GM23338 (cell line): Measurements from ENCODE around the gene WWC1. TPM values are rescaled to one million over a fixed set of nuclear protein-coding genes. Genes with fewer than 3 reads are reported as not detected.

Experiments
- ATAC-seq: fragments of 200-7000 bp; cut with Tn5 transposase; 3 replicates; pipeline ENCODE4 v1.9.1; 2020
- DNase-seq: peaks from one replicate; pipeline ENCODE4 v3.0.0-alpha.2; 2015; ENCODE audit warnings: low spot score
- H2AFZ ChIP-seq: fragments of 200-600 bp; sonication (generic); 2 replicates; pipeline ENCODE4 v1.8.0; 2016; ENCODE audit warnings: antibody characterized with exemption, mild to moderate bottlenecking, moderate library complexity
- H3F3A ChIP-seq: fragments of 200-600 bp; sonication (generic); replicated peaks from 2 replicates; pipeline ENCODE4 v1.8.0; 2017; ENCODE audit warnings: antibody characterized with exemption, mixed run types, low read depth
- H3K27ac ChIP-seq: fragments of 200-600 bp; sonication (generic); 2 replicates; pipeline ENCODE4 v1.6.1; 2016; ENCODE audit warnings: low read depth
- H3K27me3 ChIP-seq: fragments of 200-600 bp; sonication (generic); 2 replicates; pipeline ENCODE4 v1.8.0; 2016; ENCODE audit warnings: mild to moderate bottlenecking, mixed run types, moderate library complexity; ENCODE audit not compliant: insufficient read depth
- H3K36me3 ChIP-seq: fragments of 200-600 bp; sonication (generic); 2 replicates; pipeline ENCODE4 v1.8.0; 2016; ENCODE audit warnings: mild to moderate bottlenecking; ENCODE audit not compliant: insufficient read depth
- H3K4me1 ChIP-seq: fragments of 200-600 bp; sonication (generic); 2 replicates; pipeline ENCODE4 v1.8.0; 2016; ENCODE audit warnings: mild to moderate bottlenecking, moderate library complexity; ENCODE audit not compliant: insufficient read depth
- H3K4me2 ChIP-seq: fragments of 200-600 bp; sonication (generic); 2 replicates; pipeline ENCODE4 v1.7.1; 2017; ENCODE audit warnings: mixed run types
- H3K4me3 ChIP-seq: fragments of 200-600 bp; sonication (generic); 2 replicates; pipeline ENCODE4 v1.6.1; 2016; ENCODE audit warnings: mixed run types
- H3K79me2 ChIP-seq: fragments of 200-600 bp; sonication (generic); replicated peaks from 2 replicates; pipeline ENCODE4 v1.8.0; 2017; ENCODE audit warnings: mild to moderate bottlenecking; ENCODE audit not compliant: insufficient read depth
- H3K9me2 ChIP-seq: fragments of 200-600 bp; sonication (generic); 2 replicates; pipeline ENCODE4 v1.8.0; 2017; ENCODE audit not compliant: insufficient read depth
- H4K20me1 ChIP-seq: fragments of 200-600 bp; sonication (generic); replicated peaks from 2 replicates; pipeline ENCODE4 v1.8.0; 2017; ENCODE audit warnings: mild to moderate bottlenecking; ENCODE audit not compliant: insufficient read depth
- H3K27ac Mint-ChIP-seq: 2 replicates; pipeline ENCODE4 v1.8.0; 2020; ENCODE audit warnings: inconsistent platforms, mild to moderate bottlenecking, moderate library complexity, mixed read lengths
- H3K27me3 Mint-ChIP-seq: 3 replicates; pipeline ENCODE4 v1.8.0; 2022; ENCODE audit warnings: low read depth, mild to moderate bottlenecking, moderate library complexity, mixed read lengths, inconsistent platforms; ENCODE audit not compliant: insufficient read depth, poor library complexity
- H3K36me3 Mint-ChIP-seq: 3 replicates; pipeline ENCODE4 v1.8.0; 2021; ENCODE audit warnings: low read depth, mild to moderate bottlenecking, inconsistent platforms, moderate library complexity, mixed read lengths
- H3K4me1 Mint-ChIP-seq: 3 replicates; pipeline ENCODE4 v1.8.0; 2020; ENCODE audit warnings: mild to moderate bottlenecking, inconsistent platforms, mixed read lengths
- H3K4me3 Mint-ChIP-seq: 3 replicates; pipeline ENCODE4 v1.8.0; 2021; ENCODE audit warnings: moderate library complexity, mild to moderate bottlenecking, inconsistent platforms, mixed read lengths
- H3K9me3 Mint-ChIP-seq: 3 replicates; pipeline ENCODE4 v1.8.0; 2020; ENCODE audit warnings: moderate library complexity, mild to moderate bottlenecking, inconsistent platforms, mixed read lengths
- CREB1 ChIP-seq: fragments of 250-450 bp; sonication (Bioruptor Pico); IDR thresholded peaks from 2 replicates; pipeline ENCODE4 v1.5.0; 2020; ENCODE audit warnings: low read depth, mild to moderate bottlenecking, moderate library complexity
- CTCF ChIP-seq, 2 experiments: fragments of 200-600 bp in 1 of 2; sonication (generic) in 1 of 2; conservative IDR thresholded peaks; 2 replicates each; pipeline versions ENCODE4 v1.5.1 to v1.6.1; 2016 to 2017; ENCODE audit warnings: antibody characterized with exemption in 2 of 2, low read depth in 2 of 2, mild to moderate bottlenecking in 2 of 2, moderate library complexity in 1 of 2
- ETS1 ChIP-seq: IDR thresholded peaks from 2 replicates; pipeline ENCODE4 v1.6.1; 2016; ENCODE audit warnings: antibody characterized with exemption
- EZH2 ChIP-seq: fragments of 200-600 bp; sonication (generic); IDR thresholded peaks from one replicate; pipeline ENCODE4 v1.8.0; 2017; ENCODE audit warnings: antibody characterized with exemption, mild to moderate bottlenecking, low read depth; ENCODE audit not compliant: unreplicated experiment
- EZH2phosphoT487 ChIP-seq: fragments of 200-600 bp; sonication (generic); IDR thresholded peaks from one replicate; pipeline ENCODE4 v1.8.1; 2018; ENCODE audit warnings: antibody characterized with exemption; ENCODE audit not compliant: unreplicated experiment
- JUNB ChIP-seq: IDR thresholded peaks from one replicate; pipeline ENCODE4 v1.6.1; 2016; ENCODE audit warnings: antibody characterized with exemption; ENCODE audit not compliant: unreplicated experiment
- NANOG ChIP-seq: IDR thresholded peaks from 2 replicates; pipeline ENCODE4 v1.6.1; 2016; ENCODE audit warnings: antibody characterized with exemption, borderline replicate concordance
- POLR2AphosphoS5 ChIP-seq: IDR thresholded peaks from 2 replicates; pipeline ENCODE4 v1.6.1; 2016; ENCODE audit warnings: antibody characterized with exemption, low read depth
- STAT1 ChIP-seq: IDR thresholded peaks from one replicate; pipeline ENCODE4 v1.6.1; 2016; ENCODE audit warnings: antibody characterized with exemption; ENCODE audit not compliant: unreplicated experiment
- ZNF114 ChIP-seq: fragments of 250-450 bp; sonication (Bioruptor Pico); IDR thresholded peaks from 2 replicates; pipeline ENCODE4 v1.5.0; 2020; ENCODE audit warnings: mild to moderate bottlenecking, moderate library complexity
- ZNF331 ChIP-seq: fragments of 250-450 bp; sonication (Bioruptor Pico); IDR thresholded peaks from 2 replicates; pipeline ENCODE4 v1.5.0; 2020; ENCODE audit warnings: low read depth, mild to moderate bottlenecking, moderate library complexity
- ZNF462 ChIP-seq: fragments of 250-450 bp; sonication (Bioruptor Pico); IDR thresholded peaks from 2 replicates; pipeline ENCODE4 v1.5.0; 2020; ENCODE audit warnings: mild to moderate bottlenecking, moderate library complexity
- polyA plus RNA-seq: library from polyadenylated mRNA; unstranded; fragments of >200 nt; fragmentation: Nextera tagmentation; extraction: Ambion mirVana; gene quantifications from 2 replicates; pipeline ENCODE4 v1.2.1, GENCODE V29; 2016
- total RNA-seq: library from RNA; depleted of rRNA; stranded (reverse); fragments of >200 nt; shearing (Covaris generic); gene quantifications from 2 replicates; pipeline ENCODE4 v1.2.3, GENCODE V29; 2014
- TF ChIP-seq, protein P1 (sequence below): IDR thresholded peaks from one replicate; pipeline ENCODE4 v1.6.1; 2018; ENCODE audit warnings: antibody characterized with exemption; ENCODE audit not compliant: unreplicated experiment

Gene WWC1
- total and polyA plus RNA-seq, 2 experiments from 2014 or later, result 25.4 to 27.8 TPM

GRCh38 chr5:168347368-168348083 lies 56.1 kb downstream of the WWC1 start:
- Histone ChIP-seq H2AFZ (no peak overlapping the region), H3K79me2 (peaks cover 46% of the 10 kb centered on the region), H3K4me3 (no peak overlapping the region), H4K20me1 (peaks cover 9% of the 10 kb centered on the region; the same call in 1 of the 2 replicates), H3K27me3 (no peaks in the 10 kb centered on the region), H3K4me2 (peak overlapping the region; percentile 1), H3F3A (peaks cover 6% of the 10 kb centered on the region; the same call in 1 of the 2 replicates), H3K36me3 (no peaks in the 10 kb centered on the region), H3K4me1 (peaks cover 42% of the 10 kb centered on the region), H3K27ac (no peak overlapping the region; the same call in 1 of the 2 replicates), H3K9me2 (0 out of 2 replicates have a peak, but pooled peaks cover under 1% of the 10 kb centered on the region)
- Mint-ChIP-seq H3K4me3 (peak overlapping the region; percentile 5; the same call in 1 of the 3 replicates), H3K9me3 (no peaks in the 10 kb centered on the region), H3K27me3 (peaks cover 10% of the 10 kb centered on the region), H3K27ac (0 out of 2 replicates have a peak overlapping the region, but pooled peaks have one; percentile 4), H3K36me3 (peaks cover 9% of the 10 kb centered on the region), H3K4me1 (peaks cover 57% of the 10 kb centered on the region)
- DNase-seq (no peak), ATAC-seq (peak; percentile 11)
- TF ChIP-seq, protein P1, sequence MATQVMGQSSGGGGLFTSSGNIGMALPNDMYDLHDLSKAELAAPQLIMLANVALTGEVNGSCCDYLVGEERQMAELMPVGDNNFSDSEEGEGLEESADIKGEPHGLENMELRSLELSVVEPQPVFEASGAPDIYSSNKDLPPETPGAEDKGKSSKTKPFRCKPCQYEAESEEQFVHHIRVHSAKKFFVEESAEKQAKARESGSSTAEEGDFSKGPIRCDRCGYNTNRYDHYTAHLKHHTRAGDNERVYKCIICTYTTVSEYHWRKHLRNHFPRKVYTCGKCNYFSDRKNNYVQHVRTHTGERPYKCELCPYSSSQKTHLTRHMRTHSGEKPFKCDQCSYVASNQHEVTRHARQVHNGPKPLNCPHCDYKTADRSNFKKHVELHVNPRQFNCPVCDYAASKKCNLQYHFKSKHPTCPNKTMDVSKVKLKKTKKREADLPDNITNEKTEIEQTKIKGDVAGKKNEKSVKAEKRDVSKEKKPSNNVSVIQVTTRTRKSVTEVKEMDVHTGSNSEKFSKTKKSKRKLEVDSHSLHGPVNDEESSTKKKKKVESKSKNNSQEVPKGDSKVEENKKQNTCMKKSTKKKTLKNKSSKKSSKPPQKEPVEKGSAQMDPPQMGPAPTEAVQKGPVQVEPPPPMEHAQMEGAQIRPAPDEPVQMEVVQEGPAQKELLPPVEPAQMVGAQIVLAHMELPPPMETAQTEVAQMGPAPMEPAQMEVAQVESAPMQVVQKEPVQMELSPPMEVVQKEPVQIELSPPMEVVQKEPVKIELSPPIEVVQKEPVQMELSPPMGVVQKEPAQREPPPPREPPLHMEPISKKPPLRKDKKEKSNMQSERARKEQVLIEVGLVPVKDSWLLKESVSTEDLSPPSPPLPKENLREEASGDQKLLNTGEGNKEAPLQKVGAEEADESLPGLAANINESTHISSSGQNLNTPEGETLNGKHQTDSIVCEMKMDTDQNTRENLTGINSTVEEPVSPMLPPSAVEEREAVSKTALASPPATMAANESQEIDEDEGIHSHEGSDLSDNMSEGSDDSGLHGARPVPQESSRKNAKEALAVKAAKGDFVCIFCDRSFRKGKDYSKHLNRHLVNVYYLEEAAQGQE, result no peak
- no peak for TF ChIP-seq POLR2AphosphoS5
- TF ChIP-seq ZNF114 (CRISPR knock-in tag), result no peak
- TF ChIP-seq ETS1, result no peak
- no peak for TF ChIP-seq ZNF462 (CRISPR knock-in tag)
- TF ChIP-seq CREB1 (CRISPR knock-in tag), result no peak
- no peak for TF ChIP-seq EZH2
- TF ChIP-seq CTCF (conservative IDR thresholded peaks at IDR 0.05; ENCODE audit: low read depth in 2 of 2), result no peak
- TF ChIP-seq JUNB, result no peak
- TF ChIP-seq STAT1, result no peak
- no peak for TF ChIP-seq EZH2phosphoT487
- no peak for TF ChIP-seq NANOG
- no peak for TF ChIP-seq ZNF331 (CRISPR knock-in tag)
